ENCODE measurements around the gene MISP3. TPM values are rescaled to one million over a fixed set of nuclear protein-coding genes. Genes with fewer than 3 reads are reported as not detected.

MISP3 gene
- total and polyA plus RNA-seq, 9 of the 15 experiments (the other 6 are each of a cell fraction or from before 2014, with no cell fraction given): 0.25 to 5.6 (median 1.6) TPM

DNA sequence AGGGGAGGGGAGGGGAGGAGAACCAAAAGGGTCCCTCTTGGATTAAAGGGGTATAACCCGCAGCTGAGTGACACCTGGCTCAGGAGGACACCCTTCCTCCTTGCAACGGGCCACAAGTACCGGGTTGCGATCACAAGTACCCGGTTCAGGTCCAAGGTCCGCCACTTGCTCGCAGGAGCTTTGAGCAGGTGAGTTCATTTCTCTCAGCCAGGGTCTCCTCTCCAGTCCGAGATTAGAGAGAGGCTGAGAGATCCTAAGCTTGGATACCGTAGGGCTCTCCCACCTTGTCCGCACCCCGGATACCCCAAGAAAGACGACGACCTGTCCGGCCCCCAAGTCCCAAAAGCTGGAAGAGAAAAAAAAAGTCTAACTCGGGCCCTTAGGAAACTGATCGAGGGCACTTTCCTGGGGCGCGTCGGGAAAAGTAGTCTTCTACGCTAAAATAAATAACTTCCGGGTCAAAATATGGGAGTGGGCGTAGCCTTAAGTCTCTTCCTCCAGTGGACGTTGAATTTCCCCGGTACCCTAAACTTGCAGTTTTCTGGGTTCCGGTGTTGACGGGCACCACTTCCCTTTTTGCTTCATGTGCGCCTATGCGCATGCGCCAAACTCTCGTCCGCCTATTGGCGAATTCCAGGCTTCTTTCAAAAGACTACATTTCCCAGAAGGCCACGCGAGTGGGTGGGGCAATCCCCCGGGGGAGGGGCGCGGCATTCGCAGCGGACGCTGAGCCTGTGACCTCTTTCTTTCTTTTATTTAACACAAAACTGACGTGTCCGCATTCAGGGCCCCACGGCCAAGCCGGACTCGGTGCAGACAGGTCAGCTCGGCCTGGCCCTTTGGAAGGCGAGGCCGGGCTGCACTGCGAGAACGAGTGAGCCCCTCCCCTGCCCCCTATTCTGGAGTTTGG is 8.6 kb downstream of the MISP3 start (continued):
- no peak for TF ChIP-seq NFE2L1 (tag; IDR thresholded peaks at IDR 0.05; ENCODE audit: borderline replicate concordance, low read depth)
- no peak for TF ChIP-seq ZNF253 (CRISPR knock-in tag; conservative IDR thresholded peaks at IDR 0.05)
- TF ChIP-seq POLR3A (IDR thresholded peaks at IDR 0.05; ENCODE audit: borderline replicate concordance, extremely low read depth, insufficient read depth, insufficient read length): no peak
- no peak for TF ChIP-seq HNRNPL (IDR thresholded peaks at IDR 0.05; ENCODE audit: low read depth, low read length)
- peak; percentile 48 for TF ChIP-seq HNRNPLL (IDR thresholded peaks at IDR 0.05; ENCODE audit: low read depth, low read length, poor library complexity, severe bottlenecking)
- no peak for TF ChIP-seq HOXB6 (CRISPR knock-in tag; IDR thresholded peaks at IDR 0.05; ENCODE audit: borderline replicate concordance)
- peak; percentile 25; the same call in 1 of the 2 replicates for TF ChIP-seq TCF3 (CRISPR knock-in tag; IDR thresholded peaks at IDR 0.05)
- TF ChIP-seq TEAD2 (tag; IDR thresholded peaks at IDR 0.05): no peak
- TF ChIP-seq BCL6 (CRISPR knock-in tag; IDR thresholded peaks at IDR 0.05): no peak
- TF ChIP-seq XRCC4 (IDR thresholded peaks at IDR 0.05; ENCODE audit: extremely low read depth, insufficient read depth, insufficient read length): no peak
- no peak for TF ChIP-seq PHF21A (IDR thresholded peaks at IDR 0.05; ENCODE audit: borderline replicate concordance, low read depth)
- TF ChIP-seq CSDE1 (IDR thresholded peaks at IDR 0.05): no peak
- no peak; the same call in 1 of the 2 replicates for TF ChIP-seq GTF2F1 (IDR thresholded peaks at IDR 0.05; ENCODE audit: low read depth, low read length)
- TF ChIP-seq KHSRP (IDR thresholded peaks at IDR 0.05): no peak
- no peak for TF ChIP-seq NCOA6 (IDR thresholded peaks at IDR 0.05)
- TF ChIP-seq, protein P1, sequence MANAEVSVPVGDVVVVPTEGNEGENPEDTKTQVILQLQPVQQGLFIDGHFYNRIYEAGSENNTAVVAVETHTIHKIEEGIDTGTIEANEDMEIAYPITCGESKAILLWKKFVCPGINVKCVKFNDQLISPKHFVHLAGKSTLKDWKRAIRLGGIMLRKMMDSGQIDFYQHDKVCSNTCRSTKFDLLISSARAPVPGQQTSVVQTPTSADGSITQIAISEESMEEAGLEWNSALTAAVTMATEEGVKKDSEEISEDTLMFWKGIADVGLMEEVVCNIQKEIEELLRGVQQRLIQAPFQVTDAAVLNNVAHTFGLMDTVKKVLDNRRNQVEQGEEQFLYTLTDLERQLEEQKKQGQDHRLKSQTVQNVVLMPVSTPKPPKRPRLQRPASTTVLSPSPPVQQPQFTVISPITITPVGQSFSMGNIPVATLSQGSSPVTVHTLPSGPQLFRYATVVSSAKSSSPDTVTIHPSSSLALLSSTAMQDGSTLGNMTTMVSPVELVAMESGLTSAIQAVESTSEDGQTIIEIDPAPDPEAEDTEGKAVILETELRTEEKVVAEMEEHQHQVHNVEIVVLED (CRISPR knock-in tag; IDR thresholded peaks at IDR 0.05): no peak; the same call in none of the 2 replicates
- TF ChIP-seq, protein P2, sequence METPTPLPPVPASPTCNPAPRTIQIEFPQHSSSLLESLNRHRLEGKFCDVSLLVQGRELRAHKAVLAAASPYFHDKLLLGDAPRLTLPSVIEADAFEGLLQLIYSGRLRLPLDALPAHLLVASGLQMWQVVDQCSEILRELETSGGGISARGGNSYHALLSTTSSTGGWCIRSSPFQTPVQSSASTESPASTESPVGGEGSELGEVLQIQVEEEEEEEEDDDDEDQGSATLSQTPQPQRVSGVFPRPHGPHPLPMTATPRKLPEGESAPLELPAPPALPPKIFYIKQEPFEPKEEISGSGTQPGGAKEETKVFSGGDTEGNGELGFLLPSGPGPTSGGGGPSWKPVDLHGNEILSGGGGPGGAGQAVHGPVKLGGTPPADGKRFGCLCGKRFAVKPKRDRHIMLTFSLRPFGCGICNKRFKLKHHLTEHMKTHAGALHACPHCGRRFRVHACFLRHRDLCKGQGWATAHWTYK (CRISPR knock-in tag; IDR thresholded peaks at IDR 0.05): no peak; the same call in 1 of the 2 replicates
- no peak; a peak in 2 of 3 replicates for TF ChIP-seq CBX3 (IDR thresholded peaks at IDR 0.05; ENCODE audit: borderline replicate concordance in 1 of 2, low read length in 2 of 2)
- TF ChIP-seq NFRKB (IDR thresholded peaks at IDR 0.05; ENCODE audit: low read depth): no peak
- no peak for TF ChIP-seq KAT2B (IDR thresholded peaks at IDR 0.05; ENCODE audit: low read depth, low read length)
- TF ChIP-seq, protein P3, sequence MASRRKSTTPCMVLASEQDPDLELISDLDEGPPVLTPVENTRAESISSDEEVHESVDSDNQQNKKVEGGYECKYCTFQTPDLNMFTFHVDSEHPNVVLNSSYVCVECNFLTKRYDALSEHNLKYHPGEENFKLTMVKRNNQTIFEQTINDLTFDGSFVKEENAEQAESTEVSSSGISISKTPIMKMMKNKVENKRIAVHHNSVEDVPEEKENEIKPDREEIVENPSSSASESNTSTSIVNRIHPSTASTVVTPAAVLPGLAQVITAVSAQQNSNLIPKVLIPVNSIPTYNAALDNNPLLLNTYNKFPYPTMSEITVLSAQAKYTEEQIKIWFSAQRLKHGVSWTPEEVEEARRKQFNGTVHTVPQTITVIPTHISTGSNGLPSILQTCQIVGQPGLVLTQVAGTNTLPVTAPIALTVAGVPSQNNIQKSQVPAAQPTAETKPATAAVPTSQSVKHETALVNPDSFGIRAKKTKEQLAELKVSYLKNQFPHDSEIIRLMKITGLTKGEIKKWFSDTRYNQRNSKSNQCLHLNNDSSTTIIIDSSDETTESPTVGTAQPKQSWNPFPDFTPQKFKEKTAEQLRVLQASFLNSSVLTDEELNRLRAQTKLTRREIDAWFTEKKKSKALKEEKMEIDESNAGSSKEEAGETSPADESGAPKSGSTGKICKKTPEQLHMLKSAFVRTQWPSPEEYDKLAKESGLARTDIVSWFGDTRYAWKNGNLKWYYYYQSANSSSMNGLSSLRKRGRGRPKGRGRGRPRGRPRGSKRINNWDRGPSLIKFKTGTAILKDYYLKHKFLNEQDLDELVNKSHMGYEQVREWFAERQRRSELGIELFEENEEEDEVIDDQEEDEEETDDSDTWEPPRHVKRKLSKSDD (conservative IDR thresholded peaks at IDR 0.05; ENCODE audit: low read length): no peak
- no peak for TF ChIP-seq PCBP2 (IDR thresholded peaks at IDR 0.05; ENCODE audit: low read depth, low read length, poor library complexity, severe bottlenecking)
